Measurements from ENCODE around the gene INAFM1. TPM values are rescaled to one million over a fixed set of nuclear protein-coding genes. Genes with fewer than 3 reads are reported as not detected.
A peak's percentile ranks its signal among the peaks of the same experiment; 100 is the strongest.

The INAFM1 gene
- total and polyA plus RNA-seq, 9 of the 15 experiments (the other 6 are each of a cell fraction or from before 2014, with no cell fraction given) = 0.71 to 30.9 (median 3.1) TPM

DNA sequence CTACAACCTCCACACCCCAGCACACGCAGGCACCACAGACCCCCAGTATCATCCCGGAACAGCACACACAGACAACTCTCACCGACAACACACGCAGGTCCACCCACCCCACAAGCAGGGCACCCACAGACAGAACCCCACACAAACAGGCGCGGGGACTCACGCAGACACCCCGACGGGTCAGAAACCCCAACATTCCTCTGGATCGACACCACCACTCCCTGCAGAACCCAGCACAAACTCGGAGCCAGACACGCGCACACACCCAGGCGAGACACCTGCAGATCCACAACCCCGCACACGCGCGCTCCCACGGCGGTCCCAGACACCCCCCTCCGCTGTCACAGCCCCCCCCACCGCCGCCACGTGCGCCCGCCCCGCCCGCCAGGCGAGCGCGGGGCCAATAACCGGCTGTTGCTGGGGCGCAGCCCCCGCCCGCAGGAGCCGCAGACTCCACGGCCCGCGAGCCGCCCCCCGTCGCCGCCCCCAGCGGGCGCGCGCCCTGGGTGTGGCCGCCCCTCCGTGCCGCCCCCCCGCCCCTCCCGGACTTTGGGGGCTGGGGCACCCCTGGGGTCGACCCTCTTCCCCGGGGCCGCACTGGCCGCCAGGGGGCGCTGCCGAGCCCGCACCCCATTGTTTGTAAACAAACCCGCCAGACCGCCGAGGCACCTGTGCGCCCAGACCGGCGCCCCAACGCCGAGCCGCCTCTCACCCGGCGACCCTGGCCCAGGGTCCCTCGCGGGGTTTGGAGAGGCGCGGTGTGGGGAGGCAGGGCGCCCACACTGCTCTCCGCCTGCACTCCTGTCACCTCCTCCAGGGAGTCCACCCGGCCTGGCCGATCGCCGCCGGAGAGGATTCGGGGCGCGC is 44.4 kb upstream of the INAFM1 start (continued):
- no peak for TF ChIP-seq ZNF518B (CRISPR knock-in tag; IDR thresholded peaks at IDR 0.05)
- TF ChIP-seq ZBED1 (IDR thresholded peaks at IDR 0.05) = no peak
- TF ChIP-seq ZBTB43 (CRISPR knock-in tag; IDR thresholded peaks at IDR 0.05) = no peak
- TF ChIP-seq HNRNPUL1 (IDR thresholded peaks at IDR 0.05; ENCODE audit: low read length) = no peak
- no peak for TF ChIP-seq CEBPG (CRISPR knock-in tag; IDR thresholded peaks at IDR 0.05)
- no peak for TF ChIP-seq CEBPG (tag; conservative IDR thresholded peaks at IDR 0.05 in 1 of 2, IDR thresholded peaks at IDR 0.05 in 1 of 2)
- peak; percentile 37; the same call in 1 of the 2 replicates for TF ChIP-seq SMARCE1 (IDR thresholded peaks at IDR 0.05)
- TF ChIP-seq CCNT2 (IDR thresholded peaks at IDR 0.05; ENCODE audit: borderline replicate concordance, extremely low read depth, insufficient read length, low read depth, low read length) = peak; percentile 81
- TF ChIP-seq ZNF668 (CRISPR knock-in tag; IDR thresholded peaks at IDR 0.05) = no peak
- no peak for TF ChIP-seq GTF2F1 (IDR thresholded peaks at IDR 0.05; ENCODE audit: low read depth, low read length)
- TF ChIP-seq PHF8 (IDR thresholded peaks at IDR 0.05; ENCODE audit: borderline replicate concordance, low read length) = no peak
- no peak for TF ChIP-seq CHCHD3 (CRISPR knock-in tag; IDR thresholded peaks at IDR 0.05)
- TF ChIP-seq ZNF263 (CRISPR knock-in tag; IDR thresholded peaks at IDR 0.05; ENCODE audit: borderline replicate concordance) = no peak
- no peak for TF ChIP-seq ZNF408 (CRISPR knock-in tag; IDR thresholded peaks at IDR 0.05; ENCODE audit: low read depth)
- TF ChIP-seq ZNF253 (CRISPR knock-in tag; conservative IDR thresholded peaks at IDR 0.05) = no peak
- peak; percentile 65 for TF ChIP-seq ETS1 (conservative IDR thresholded peaks at IDR 0.05; ENCODE audit: control insufficient read depth, low read depth, low read length)
- TF ChIP-seq POLR2AphosphoS5 (IDR thresholded peaks at IDR 0.05; ENCODE audit: control insufficient read depth, insufficient read depth, low read depth, low read length) = no peak
- no peak for TF ChIP-seq ZNF778 (CRISPR knock-in tag; IDR thresholded peaks at IDR 0.05)
- TF ChIP-seq KDM1A (IDR thresholded peaks at IDR 0.05) = peak; percentile 83 to 86
- peak; percentile 69 for TF ChIP-seq KDM5B (IDR thresholded peaks at IDR 0.05; ENCODE audit: insufficient replicate concordance, low read depth, low read length)
- peak; percentile 94 for TF ChIP-seq ZBTB1 (CRISPR knock-in tag; IDR thresholded peaks at IDR 0.05; ENCODE audit: borderline replicate concordance, low read depth)
- no peak for TF ChIP-seq SLC30A9 (CRISPR knock-in tag; IDR thresholded peaks at IDR 0.05)
- TF ChIP-seq TBP (optimal IDR thresholded peaks at IDR 0.05; ENCODE audit: low read depth, low read length) = no peak

All from K562 (cell line).